ENCODE results near the gene RTKN.

DNA sequence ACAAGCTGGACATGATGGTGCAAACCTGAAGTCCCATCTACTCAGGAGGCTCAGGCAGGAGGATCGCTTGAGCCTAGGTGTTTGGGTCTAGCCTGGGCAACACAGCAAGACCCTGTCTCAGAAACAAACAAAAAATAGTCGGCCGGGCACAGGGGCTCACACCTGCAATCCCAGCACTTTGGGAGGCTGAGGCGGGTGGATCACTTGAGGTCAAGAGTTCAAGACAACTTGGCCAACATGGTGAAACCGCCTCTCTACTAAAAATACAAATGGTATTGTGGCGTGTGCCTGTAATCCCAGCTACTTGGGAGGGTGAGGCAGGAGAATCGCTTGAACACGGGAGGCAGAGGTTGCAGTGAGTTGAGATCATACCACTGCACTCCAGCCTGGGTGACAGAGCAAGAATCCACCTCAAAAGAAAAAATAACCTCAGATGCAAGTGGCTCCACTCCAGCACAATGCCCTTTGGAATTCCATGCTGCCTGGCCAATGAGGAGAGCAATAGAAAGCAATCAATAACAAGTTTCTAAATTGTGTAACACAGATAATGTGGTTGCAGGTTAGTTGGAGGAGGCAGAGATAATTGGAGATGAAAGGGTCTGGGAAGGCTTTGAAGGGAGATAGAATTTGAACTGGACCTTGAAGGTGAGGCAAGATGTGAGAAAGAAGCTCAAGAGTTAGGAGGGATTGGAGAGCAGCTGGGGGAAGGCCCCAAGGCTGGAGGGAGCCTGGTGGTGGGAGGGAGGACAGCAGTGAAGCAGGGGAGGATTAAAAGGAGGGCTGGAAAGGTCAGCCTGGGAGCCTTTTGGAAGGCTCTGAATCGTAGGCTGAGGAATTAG lies 47.1 kb upstream of the RTKN start:
- TF ChIP-seq, protein P1, sequence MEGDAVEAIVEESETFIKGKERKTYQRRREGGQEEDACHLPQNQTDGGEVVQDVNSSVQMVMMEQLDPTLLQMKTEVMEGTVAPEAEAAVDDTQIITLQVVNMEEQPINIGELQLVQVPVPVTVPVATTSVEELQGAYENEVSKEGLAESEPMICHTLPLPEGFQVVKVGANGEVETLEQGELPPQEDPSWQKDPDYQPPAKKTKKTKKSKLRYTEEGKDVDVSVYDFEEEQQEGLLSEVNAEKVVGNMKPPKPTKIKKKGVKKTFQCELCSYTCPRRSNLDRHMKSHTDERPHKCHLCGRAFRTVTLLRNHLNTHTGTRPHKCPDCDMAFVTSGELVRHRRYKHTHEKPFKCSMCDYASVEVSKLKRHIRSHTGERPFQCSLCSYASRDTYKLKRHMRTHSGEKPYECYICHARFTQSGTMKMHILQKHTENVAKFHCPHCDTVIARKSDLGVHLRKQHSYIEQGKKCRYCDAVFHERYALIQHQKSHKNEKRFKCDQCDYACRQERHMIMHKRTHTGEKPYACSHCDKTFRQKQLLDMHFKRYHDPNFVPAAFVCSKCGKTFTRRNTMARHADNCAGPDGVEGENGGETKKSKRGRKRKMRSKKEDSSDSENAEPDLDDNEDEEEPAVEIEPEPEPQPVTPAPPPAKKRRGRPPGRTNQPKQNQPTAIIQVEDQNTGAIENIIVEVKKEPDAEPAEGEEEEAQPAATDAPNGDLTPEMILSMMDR (IDR thresholded peaks at IDR 0.05 in 2 of 3, conservative IDR thresholded peaks at IDR 0.05 in 1 of 3; ENCODE audit: borderline replicate concordance in 1 of 3, insufficient read depth in 1 of 3, low read depth in 2 of 3, low read length in 2 of 3): no peak
- TF ChIP-seq SP1 (IDR thresholded peaks at IDR 0.05; ENCODE audit: low read depth): no peak
- no peak for TF ChIP-seq JUND (IDR thresholded peaks at IDR 0.05)
- no peak for TF ChIP-seq ZFX (IDR thresholded peaks at IDR 0.05)
- TF ChIP-seq CBX3 (IDR thresholded peaks at IDR 0.05; ENCODE audit: low read depth): no peak
- TF ChIP-seq CEBPB (IDR thresholded peaks at IDR 0.05; ENCODE audit: low read depth): no peak
